Activated naive CD4-positive, alpha-beta T cell treated with anti-CD3 and anti-CD28 coated beads, Interleukin-2, amount 10 ng/mL, durations not matched to agents 7 days and 5 days (primary cell): ENCODE measurements around the gene NPAS3.

Experiments
- CTCF ChIA-PET: fragments of 350-600 bp; sonication (Branson Sonifier 250); formaldehyde crosslinking; loops from one replicate; lab custom pipeline; 2021; ENCODE audit warnings: antibody characterized with exemption; lab: Charles Lee
- DNase-seq: peaks from one replicate; pipeline ENCODE4 v3.0.0-alpha.2; 2020
- H3K27ac Mint-ChIP-seq: one replicate; pipeline ENCODE4 v1.8.0; 2021; ENCODE audit warnings: mild to moderate bottlenecking, moderate library complexity, mixed read lengths
- H3K27me3 Mint-ChIP-seq: one replicate; pipeline ENCODE4 v1.8.0; 2021; ENCODE audit warnings: mild to moderate bottlenecking, mixed read lengths
- H3K36me3 Mint-ChIP-seq: one replicate; pipeline ENCODE4 v1.8.0; 2021; ENCODE audit warnings: mixed read lengths
- H3K4me1 Mint-ChIP-seq: one replicate; pipeline ENCODE4 v1.8.0; 2021; ENCODE audit warnings: mixed read lengths
- H3K4me3 Mint-ChIP-seq: one replicate; pipeline ENCODE4 v1.8.0; 2021; ENCODE audit warnings: mild to moderate bottlenecking, moderate library complexity, mixed read lengths
- H3K9me3 Mint-ChIP-seq: one replicate; pipeline ENCODE4 v1.8.0; 2021; ENCODE audit warnings: mixed read lengths

The NPAS3 gene

GRCh38 chr14:33716921-33717320 is 778.2 kb downstream of the NPAS3 start:
- Mint-ChIP-seq H3K9me3 (no peaks in the 10 kb centered on the region), H3K27me3 (no peaks in the 10 kb centered on the region), H3K27ac (no peak overlapping the region), H3K4me3 (no peak overlapping the region), H3K4me1 (no peaks in the 10 kb centered on the region), H3K36me3 (no peaks in the 10 kb centered on the region)
- CTCF ChIA-PET, result no interaction called here
- DNase-seq, result no peak

DNA sequence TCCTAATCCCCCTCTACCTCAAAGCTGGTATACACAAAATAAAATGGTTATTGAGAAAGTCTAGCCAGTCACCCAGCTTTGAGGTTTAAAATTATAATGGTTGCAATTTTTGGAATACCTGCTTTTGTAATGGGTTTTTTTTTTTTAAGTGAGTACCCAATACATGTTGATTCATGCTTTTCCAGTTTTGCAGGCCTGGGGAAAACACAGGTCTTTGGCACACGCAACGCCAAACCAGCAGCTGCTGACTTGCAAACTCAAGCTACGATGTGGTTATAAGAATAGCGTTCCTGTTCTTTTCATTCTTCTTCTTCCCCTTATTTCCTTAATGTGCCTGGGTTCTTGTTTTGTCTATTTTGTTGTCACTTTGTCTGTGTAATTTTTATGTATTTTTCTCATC is 779.2 kb downstream of the NPAS3 start:
- CTCF ChIA-PET, result no interaction called here
- no peak for DNase-seq
- Mint-ChIP-seq H3K4me3 (no peak overlapping the region), H3K27me3 (no peaks in the 10 kb centered on the region), H3K27ac (no peak overlapping the region), H3K4me1 (no peaks in the 10 kb centered on the region), H3K36me3 (no peaks in the 10 kb centered on the region), H3K9me3 (no peaks in the 10 kb centered on the region)

DNA sequence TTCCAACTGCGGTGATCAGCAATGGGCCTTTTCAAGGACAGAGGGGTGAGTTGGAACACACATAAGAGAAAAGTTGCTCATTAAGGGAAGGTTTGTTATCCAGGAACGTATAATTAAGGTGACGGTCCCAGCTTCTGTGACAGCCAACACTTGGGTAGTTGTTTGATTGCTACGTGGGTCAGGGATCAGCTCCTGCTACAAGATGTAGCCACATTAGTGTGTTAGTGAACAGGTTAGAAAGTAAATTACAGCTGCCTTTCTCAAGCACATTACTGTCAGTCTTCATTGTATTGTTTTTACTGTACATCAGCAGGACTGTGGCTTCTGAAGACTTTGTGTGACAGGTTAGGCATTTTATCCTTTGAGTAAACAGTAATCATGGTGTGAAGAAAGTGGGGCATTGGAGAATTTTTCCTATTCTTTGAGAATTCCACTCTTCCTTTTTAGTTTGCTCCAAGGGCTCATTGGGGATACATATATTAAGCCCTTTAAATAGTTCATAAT is 781.7 kb downstream of the NPAS3 start:
- H3K36me3 Mint-ChIP-seq, result no peaks in the 10 kb centered on the region
- H3K27me3 Mint-ChIP-seq, result no peaks in the 10 kb centered on the region
- DNase-seq, result no peak
- no peaks in the 10 kb centered on the region for H3K4me1 Mint-ChIP-seq
- H3K9me3 Mint-ChIP-seq, result no peaks in the 10 kb centered on the region
- H3K4me3 Mint-ChIP-seq, result no peak overlapping the region
- CTCF ChIA-PET, result no interaction called here
- H3K27ac Mint-ChIP-seq, result no peak overlapping the region

- H3K27ac Mint-ChIP-seq, result no peak overlapping the region
- DNase-seq, result no peak
- no peaks in the 10 kb centered on the region for H3K36me3 Mint-ChIP-seq
- no peak overlapping the region for H3K4me3 Mint-ChIP-seq
- H3K27me3 Mint-ChIP-seq, result no peaks in the 10 kb centered on the region
- H3K4me1 Mint-ChIP-seq, result no peaks in the 10 kb centered on the region
- H3K9me3 Mint-ChIP-seq, result no peaks in the 10 kb centered on the region
- CTCF ChIA-PET, result no interaction called here
Observed at GRCh38 chr14:33726685-33727084, 788.0 kb downstream of the NPAS3 start.

DNA sequence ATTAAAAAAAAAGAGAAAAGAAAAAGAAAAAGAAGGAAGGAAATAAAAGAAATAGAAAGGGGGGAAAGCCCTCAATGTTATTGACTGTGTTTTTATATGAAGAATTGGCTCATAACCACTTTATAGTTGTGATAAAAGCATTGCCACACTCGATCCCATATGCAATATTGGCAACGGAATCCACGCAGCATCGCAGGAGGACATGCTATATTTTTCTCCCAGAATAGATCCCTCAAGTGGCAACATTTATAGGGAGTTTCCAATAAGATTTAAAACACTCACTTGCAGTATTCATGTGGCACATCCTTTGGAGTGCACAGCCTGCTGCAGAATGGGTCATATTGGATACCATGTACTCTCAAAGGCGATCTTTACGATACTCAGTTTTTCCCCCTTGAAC is 788.9 kb downstream of the NPAS3 start:
- DNase-seq, result no peak
- Mint-ChIP-seq H3K36me3 (no peaks in the 10 kb centered on the region), H3K27ac (no peak overlapping the region), H3K4me1 (no peaks in the 10 kb centered on the region), H3K4me3 (no peak overlapping the region), H3K9me3 (no peaks in the 10 kb centered on the region), H3K27me3 (no peaks in the 10 kb centered on the region)
- CTCF ChIA-PET, result no interaction called here

- no peak overlapping the region for H3K27ac Mint-ChIP-seq
- H3K4me3 Mint-ChIP-seq, result no peak overlapping the region
- no peaks in the 10 kb centered on the region for H3K36me3 Mint-ChIP-seq
- CTCF ChIA-PET, result no interaction called here
- DNase-seq, result no peak
- H3K9me3 Mint-ChIP-seq, result no peaks in the 10 kb centered on the region
- no peaks in the 10 kb centered on the region for H3K27me3 Mint-ChIP-seq
- no peaks in the 10 kb centered on the region for H3K4me1 Mint-ChIP-seq
Observed at GRCh38 chr14:33728010-33728498, 789.4 kb downstream of the NPAS3 start.

DNA sequence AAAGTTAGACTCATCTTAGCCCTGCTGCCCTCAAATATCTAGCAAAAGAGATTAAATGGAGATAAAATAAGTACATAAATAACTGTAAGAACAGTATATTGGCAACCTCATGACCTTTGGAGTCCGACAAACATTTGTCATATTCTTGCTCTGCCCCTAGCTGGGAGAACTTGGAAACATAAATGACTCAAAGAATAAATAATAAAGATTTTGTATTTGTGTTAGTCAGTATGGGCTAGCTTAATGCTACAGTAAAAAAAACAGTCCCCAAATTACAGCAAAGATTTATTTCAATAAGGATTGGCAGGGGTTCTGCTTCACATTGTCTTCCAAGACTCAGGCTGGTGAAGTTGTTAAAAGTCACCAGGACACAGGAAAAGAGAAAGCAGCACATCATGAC is 791.5 kb downstream of the NPAS3 start:
- H3K9me3 Mint-ChIP-seq, result no peaks in the 10 kb centered on the region
- H3K4me1 Mint-ChIP-seq, result no peaks in the 10 kb centered on the region
- no peak overlapping the region for H3K27ac Mint-ChIP-seq
- CTCF ChIA-PET, result no interaction called here
- no peaks in the 10 kb centered on the region for H3K27me3 Mint-ChIP-seq
- no peak for DNase-seq
- H3K4me3 Mint-ChIP-seq, result no peak overlapping the region
- no peaks in the 10 kb centered on the region for H3K36me3 Mint-ChIP-seq

DNA sequence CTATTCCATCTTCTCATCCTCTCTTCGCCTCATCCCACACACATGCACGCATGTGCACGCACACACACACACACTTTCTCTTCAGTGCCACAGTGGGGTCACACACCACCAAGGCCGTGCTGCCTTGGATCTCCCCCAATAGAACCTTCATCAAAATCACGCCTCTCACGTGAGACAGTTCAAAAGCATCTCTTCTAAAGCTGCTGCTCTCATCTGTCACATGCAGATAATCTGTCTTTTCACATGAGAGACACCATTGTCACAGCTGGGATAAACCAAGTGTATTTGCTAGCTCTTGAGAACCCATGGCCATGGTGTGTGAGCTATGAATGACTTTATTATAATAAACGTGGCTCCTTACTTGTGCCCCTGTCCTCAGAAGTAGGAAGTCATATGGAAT is 793.5 kb downstream of the NPAS3 start:
- CTCF ChIA-PET, result no interaction called here
- no peaks in the 10 kb centered on the region for H3K27me3 Mint-ChIP-seq
- H3K27ac Mint-ChIP-seq, result no peak overlapping the region
- no peaks in the 10 kb centered on the region for H3K4me1 Mint-ChIP-seq
- no peak for DNase-seq
- no peaks in the 10 kb centered on the region for H3K36me3 Mint-ChIP-seq
- H3K4me3 Mint-ChIP-seq, result no peak overlapping the region
- H3K9me3 Mint-ChIP-seq, result peaks cover 2% of the 10 kb centered on the region

DNA sequence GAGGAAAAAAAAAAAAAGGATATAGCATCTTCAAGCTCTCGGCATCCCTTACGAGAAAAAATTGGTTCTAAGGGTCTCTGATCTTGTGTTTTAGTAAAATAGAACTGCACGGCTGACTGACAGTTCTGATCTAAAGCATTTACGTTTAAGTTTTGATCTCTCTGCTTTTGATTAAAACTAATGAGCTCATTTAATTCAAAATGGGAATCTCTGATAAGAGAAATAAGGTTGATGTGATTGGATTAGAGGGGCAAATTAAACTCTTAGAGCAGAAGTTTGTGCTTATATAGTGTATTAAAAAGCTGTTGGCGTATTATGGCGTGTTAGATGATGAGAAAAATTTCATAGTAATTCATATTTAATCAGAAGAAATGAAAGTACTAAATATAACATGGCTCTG is 794.6 kb downstream of the NPAS3 start:
- Mint-ChIP-seq H3K9me3 (peaks cover 2% of the 10 kb centered on the region), H3K4me3 (no peak overlapping the region), H3K27me3 (peaks cover 4% of the 10 kb centered on the region), H3K36me3 (no peaks in the 10 kb centered on the region), H3K4me1 (no peaks in the 10 kb centered on the region), H3K27ac (no peak overlapping the region)
- no peak for DNase-seq
- CTCF ChIA-PET, result no interaction called here

- Mint-ChIP-seq H3K4me1 (no peaks in the 10 kb centered on the region), H3K36me3 (no peaks in the 10 kb centered on the region), H3K27ac (no peak overlapping the region), H3K27me3 (peaks cover 4% of the 10 kb centered on the region), H3K9me3 (peaks cover 2% of the 10 kb centered on the region), H3K4me3 (no peak overlapping the region)
- CTCF ChIA-PET, result no interaction called here
- no peak for DNase-seq
Observed at GRCh38 chr14:33733721-33734120, 795.0 kb downstream of the NPAS3 start.

GRCh38 chr14:33734387-33734786 is 795.7 kb downstream of the NPAS3 start:
- Mint-ChIP-seq H3K4me1 (no peaks in the 10 kb centered on the region), H3K9me3 (peaks cover 2% of the 10 kb centered on the region), H3K36me3 (no peaks in the 10 kb centered on the region), H3K27ac (no peak overlapping the region), H3K27me3 (peaks cover 4% of the 10 kb centered on the region), H3K4me3 (no peak overlapping the region)
- CTCF ChIA-PET, result no interaction called here
- no peak for DNase-seq

- no peak for DNase-seq
- H3K9me3 Mint-ChIP-seq, result peaks cover 2% of the 10 kb centered on the region
- no peaks in the 10 kb centered on the region for H3K36me3 Mint-ChIP-seq
- no peak overlapping the region for H3K27ac Mint-ChIP-seq
- H3K4me3 Mint-ChIP-seq, result no peak overlapping the region
- CTCF ChIA-PET, result no interaction called here
- peaks cover 4% of the 10 kb centered on the region for H3K27me3 Mint-ChIP-seq
- no peaks in the 10 kb centered on the region for H3K4me1 Mint-ChIP-seq
Observed at GRCh38 chr14:33736299-33736825, 797.7 kb downstream of the NPAS3 start.

DNA sequence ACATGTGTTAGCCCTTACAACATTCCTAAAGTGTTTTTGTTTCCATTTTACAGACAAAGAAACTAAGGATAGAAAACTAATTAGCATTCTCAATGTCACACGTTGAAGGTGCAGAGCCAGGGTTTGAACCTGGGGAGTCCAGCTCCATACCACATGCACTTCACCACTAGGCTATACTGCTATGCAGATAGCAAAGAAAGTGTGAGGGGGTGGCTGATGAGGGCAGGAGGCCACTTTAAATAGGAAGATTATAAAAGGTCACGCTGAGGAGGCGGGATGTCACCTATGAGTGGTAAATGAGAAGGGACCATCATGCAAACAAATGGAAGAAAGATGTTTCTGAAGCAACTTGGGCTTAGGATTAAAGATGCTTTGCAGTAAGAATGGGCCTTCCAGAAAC is 798.3 kb downstream of the NPAS3 start:
- peaks cover 2% of the 10 kb centered on the region for H3K9me3 Mint-ChIP-seq
- peaks cover 4% of the 10 kb centered on the region for H3K27me3 Mint-ChIP-seq
- H3K4me3 Mint-ChIP-seq, result no peak overlapping the region
- DNase-seq, result no peak
- CTCF ChIA-PET, result no interaction called here
- H3K4me1 Mint-ChIP-seq, result no peaks in the 10 kb centered on the region
- no peak overlapping the region for H3K27ac Mint-ChIP-seq
- no peaks in the 10 kb centered on the region for H3K36me3 Mint-ChIP-seq

DNA sequence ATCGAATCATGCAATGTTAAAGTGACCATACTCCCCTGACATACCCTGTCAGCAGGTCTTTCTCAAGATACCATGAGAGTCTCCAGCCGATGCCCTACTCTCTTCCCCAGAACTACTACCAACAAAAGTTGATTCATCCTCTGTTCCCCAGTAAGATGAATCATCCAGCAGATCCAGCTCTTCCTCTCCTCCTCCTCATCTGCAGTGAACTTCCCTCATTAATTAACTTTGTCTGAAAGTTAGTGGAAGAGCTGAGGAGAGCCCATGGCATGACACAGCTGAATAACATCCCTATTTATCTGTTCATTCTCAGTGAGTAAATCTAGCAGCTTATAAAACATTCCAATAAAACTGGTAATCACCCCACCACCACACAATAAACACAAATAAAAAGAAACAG is 798.8 kb downstream of the NPAS3 start:
- H3K27me3 Mint-ChIP-seq, result peaks cover 4% of the 10 kb centered on the region
- no peak overlapping the region for H3K27ac Mint-ChIP-seq
- CTCF ChIA-PET, result no interaction called here
- H3K9me3 Mint-ChIP-seq, result peaks cover 2% of the 10 kb centered on the region
- DNase-seq, result no peak
- H3K4me3 Mint-ChIP-seq, result no peak overlapping the region
- no peaks in the 10 kb centered on the region for H3K36me3 Mint-ChIP-seq
- no peaks in the 10 kb centered on the region for H3K4me1 Mint-ChIP-seq

- CTCF ChIA-PET, result no interaction called here
- peaks cover 4% of the 10 kb centered on the region for H3K27me3 Mint-ChIP-seq
- no peaks in the 10 kb centered on the region for H3K36me3 Mint-ChIP-seq
- no peak overlapping the region for H3K27ac Mint-ChIP-seq
- H3K4me3 Mint-ChIP-seq, result no peak overlapping the region
- H3K9me3 Mint-ChIP-seq, result peaks cover 2% of the 10 kb centered on the region
- no peak for DNase-seq
- no peaks in the 10 kb centered on the region for H3K4me1 Mint-ChIP-seq
Observed at GRCh38 chr14:33738029-33738428, 799.4 kb downstream of the NPAS3 start.

- Mint-ChIP-seq H3K27me3 (peaks cover 4% of the 10 kb centered on the region), H3K4me3 (no peak overlapping the region), H3K9me3 (peaks cover 2% of the 10 kb centered on the region), H3K36me3 (no peaks in the 10 kb centered on the region), H3K4me1 (no peaks in the 10 kb centered on the region), H3K27ac (no peak overlapping the region)
- no peak for DNase-seq
- CTCF ChIA-PET, result no interaction called here
Observed at GRCh38 chr14:33738491-33738890, 799.8 kb downstream of the NPAS3 start.
